Measurements from ENCODE around the gene CLDN9.
A peak's percentile ranks its signal among the peaks of the same experiment; 100 is the strongest.

DNA sequence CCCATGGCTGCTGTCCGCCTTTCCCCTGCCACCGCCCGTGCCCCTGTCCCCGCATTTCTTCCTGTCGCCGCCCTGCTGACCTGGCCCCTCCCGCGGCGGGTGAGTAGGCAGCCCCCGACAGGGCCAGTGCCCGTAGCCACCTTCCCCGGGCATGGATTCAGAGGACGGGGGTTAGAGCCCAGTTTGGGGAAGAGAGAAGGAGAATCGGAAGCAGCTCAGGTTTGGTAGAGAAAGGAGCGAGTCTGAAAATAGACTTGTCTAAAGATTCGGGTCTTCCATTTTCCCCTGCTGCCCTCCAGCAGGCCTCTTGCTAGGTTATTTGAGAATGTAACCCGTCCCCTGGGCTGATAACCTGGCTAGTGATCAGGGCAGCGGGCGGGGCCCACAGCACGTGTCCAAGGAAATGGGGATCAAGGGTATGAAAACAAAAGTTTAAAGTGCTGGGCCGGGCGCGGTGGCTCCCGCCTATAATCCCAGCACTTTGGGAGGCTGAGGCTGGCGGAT is 7.9 kb upstream of the CLDN9 start:
- TF ChIP-seq MTA2 (IDR thresholded peaks at IDR 0.05; ENCODE audit: low read depth) (no peak), ESRRA (IDR thresholded peaks at IDR 0.05; ENCODE audit: borderline replicate concordance, low read depth) (peak; percentile 8; the same call in 1 of the 2 replicates), SP1 (CRISPR knock-in tag; IDR thresholded peaks at IDR 0.05) (peak; percentile 32; the same call in 1 of the 2 replicates), BRF1 (IDR thresholded peaks at IDR 0.05; ENCODE audit: borderline replicate concordance, extremely low read depth, insufficient read length) (no peak), FOXJ3 (CRISPR knock-in tag; IDR thresholded peaks at IDR 0.05) (no peak)
- TF ChIP-seq, protein P1, sequence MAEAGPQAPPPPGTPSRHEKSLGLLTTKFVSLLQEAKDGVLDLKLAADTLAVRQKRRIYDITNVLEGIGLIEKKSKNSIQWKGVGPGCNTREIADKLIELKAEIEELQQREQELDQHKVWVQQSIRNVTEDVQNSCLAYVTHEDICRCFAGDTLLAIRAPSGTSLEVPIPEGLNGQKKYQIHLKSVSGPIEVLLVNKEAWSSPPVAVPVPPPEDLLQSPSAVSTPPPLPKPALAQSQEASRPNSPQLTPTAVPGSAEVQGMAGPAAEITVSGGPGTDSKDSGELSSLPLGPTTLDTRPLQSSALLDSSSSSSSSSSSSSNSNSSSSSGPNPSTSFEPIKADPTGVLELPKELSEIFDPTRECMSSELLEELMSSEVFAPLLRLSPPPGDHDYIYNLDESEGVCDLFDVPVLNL (CRISPR knock-in tag; IDR thresholded peaks at IDR 0.05; ENCODE audit: low read depth), result no peak
